Ectodermal cell (in vitro differentiated cells): ENCODE measurements around the gene CFAP99. TPM values are rescaled to one million over a fixed set of nuclear protein-coding genes. Genes with fewer than 3 reads are reported as not detected.

Source experiments
- H3K27ac ChIP-seq: 2 replicates; pipeline ENCODE4 v1.7.0; 2013; ENCODE audit warnings: mild to moderate bottlenecking, low read depth, low read length; ENCODE audit not compliant: insufficient read depth, poor library complexity, severe bottlenecking
- H3K27me3 ChIP-seq: 2 replicates; pipeline ENCODE4 v1.7.0; 2013; ENCODE audit warnings: mild to moderate bottlenecking, low read length; ENCODE audit not compliant: insufficient read depth, control insufficient read depth, poor library complexity, severe bottlenecking
- H3K36me3 ChIP-seq: one replicate; pipeline ENCODE4 v1.7.0; 2013; ENCODE audit warnings: low read length; ENCODE audit not compliant: control insufficient read depth, insufficient read depth
- H3K4me1 ChIP-seq: one replicate; pipeline ENCODE4 v1.7.0; 2013; ENCODE audit warnings: low read length; ENCODE audit not compliant: control insufficient read depth, insufficient read depth
- H3K4me3 ChIP-seq: 2 replicates; pipeline ENCODE4 v1.7.0; 2013; ENCODE audit warnings: low read depth, low read length, control low read depth; ENCODE audit not compliant: insufficient read depth
- H3K9me3 ChIP-seq: 2 replicates; pipeline ENCODE4 v1.7.0; 2013; ENCODE audit warnings: mild to moderate bottlenecking, low read length, moderate library complexity; ENCODE audit not compliant: control insufficient read depth
- WGBS, 2 experiments: methylation state at CpG; one replicate each; pipeline ENCODE4 v1.1.7; 2013; ENCODE audit warnings: missing lambda C conversion rate in 2 of 2; 5-methylcytosine and 5-hydroxymethylcytosine counted together
- polyA plus RNA-seq, 4 experiments: library from polyadenylated mRNA; stranded (reverse); fragments of 50-300 nt; gene quantifications; one replicate each; pipeline ENCODE4 v1.2.3, GENCODE V29; 2013

CFAP99 gene
- polyA plus RNA-seq (2013, experiment 1 of 4) = not detected
- not detected for polyA plus RNA-seq (2013, experiment 2 of 4)
- polyA plus RNA-seq (2013, experiment 3 of 4) = not detected
- polyA plus RNA-seq (2013, experiment 4 of 4) = not detected

DNA sequence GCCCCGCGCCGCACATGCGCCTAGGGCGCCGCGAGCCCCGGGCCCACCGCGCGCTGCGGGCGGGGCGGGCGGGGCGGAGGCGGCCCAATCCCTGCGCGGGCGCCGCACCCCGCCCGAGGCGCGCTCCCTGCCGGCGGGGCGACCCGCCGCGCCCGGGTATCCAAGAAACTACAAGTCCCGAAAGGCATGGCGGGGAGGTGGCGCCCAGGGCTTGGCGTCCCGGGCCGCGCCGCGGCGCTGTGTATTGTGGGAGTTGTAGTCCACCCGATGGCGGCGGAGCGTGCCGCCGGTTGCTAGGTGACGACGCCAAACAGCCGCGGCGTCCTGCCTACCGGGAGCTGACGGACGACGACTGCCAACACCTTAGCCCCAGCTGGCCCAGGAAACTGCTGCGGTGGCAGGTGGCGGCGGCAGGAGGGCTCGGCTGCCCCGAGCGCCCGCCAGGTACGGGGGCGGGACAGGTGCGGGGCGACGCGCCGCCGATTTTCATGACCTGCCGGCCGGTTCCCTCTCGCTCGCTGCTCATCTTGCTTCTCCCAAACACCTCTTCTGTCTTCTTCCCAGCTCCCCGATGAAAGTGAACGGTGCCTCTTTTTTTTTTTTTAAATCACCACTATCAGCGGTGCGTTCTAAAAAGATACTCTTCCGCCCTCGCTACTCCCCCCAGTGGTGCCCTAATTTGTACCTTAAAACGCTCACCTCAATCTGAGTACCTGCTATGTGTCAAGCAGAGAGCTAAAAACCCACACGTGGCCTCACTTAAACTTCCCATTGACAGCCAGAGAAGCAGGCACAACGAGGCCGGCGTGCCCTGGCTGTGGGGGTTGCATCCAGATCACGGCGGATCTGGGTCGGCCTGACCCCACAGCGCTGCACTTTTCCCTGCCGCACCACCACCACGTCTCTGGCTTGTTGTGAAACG is at the start of gene CFAP99:
Gene CFAP99 (plus strand): TSS at position 306 of the 922 bp plus-strand sequence.
- H3K27ac ChIP-seq = no peak within 1 kb of the TSS
- no peaks in the 10 kb centered on the region for H3K4me1 ChIP-seq
- peaks cover 84% of the 10 kb centered on the region for H3K27me3 ChIP-seq
- 2 to 3% methylated on average over 94 of the region's 94 CpGs for WGBS, 2 experiments
- H3K36me3 ChIP-seq = no peaks in the 10 kb centered on the region
- peak within 1 kb of the TSS; percentile 40 for H3K4me3 ChIP-seq
- H3K9me3 ChIP-seq = no peaks in the 10 kb centered on the region

DNA sequence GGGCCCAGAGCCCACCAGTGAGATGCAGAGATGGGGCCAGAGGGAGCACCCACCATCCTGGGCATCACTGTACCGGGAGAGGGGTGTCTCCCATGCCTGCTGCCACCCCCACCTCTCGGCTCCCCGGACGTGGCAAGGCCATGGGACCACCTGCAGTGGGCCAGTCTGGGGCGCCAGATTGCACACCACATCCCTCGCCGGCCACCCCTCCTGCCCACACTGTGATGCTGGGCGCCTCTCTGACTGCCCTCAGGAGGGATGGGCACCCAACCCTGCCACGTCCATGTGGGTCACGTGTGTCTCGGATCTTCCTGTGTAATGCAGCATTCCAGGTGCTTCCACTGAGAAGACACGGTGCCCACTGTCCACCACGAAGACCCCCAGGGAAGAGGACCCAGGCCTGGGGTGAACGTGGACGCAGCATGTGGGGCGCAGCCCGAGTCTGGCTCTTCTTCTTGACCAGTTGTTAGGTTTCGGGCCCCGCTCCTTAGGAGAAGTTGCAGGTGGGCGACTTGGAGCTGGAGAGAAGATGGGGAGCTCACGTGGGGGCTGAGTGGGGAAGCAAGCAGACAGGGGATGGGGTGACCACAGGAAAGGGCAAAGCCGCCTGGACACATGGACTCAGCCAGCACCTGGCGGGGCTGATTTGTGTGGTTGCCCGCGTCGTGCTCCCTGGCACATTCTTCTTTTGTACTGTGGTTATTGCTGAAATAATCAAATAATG is 48.0 kb upstream of the CFAP99 start:
- H3K4me3 ChIP-seq = no peak overlapping the region
- no peaks in the 10 kb centered on the region for H3K4me1 ChIP-seq
- no peak overlapping the region for H3K27ac ChIP-seq
- WGBS, 2 experiments = 94 to 95% methylated on average over 26 of the region's 26 CpGs
- no peaks in the 10 kb centered on the region for H3K27me3 ChIP-seq
- H3K36me3 ChIP-seq = no peaks in the 10 kb centered on the region
- no peaks in the 10 kb centered on the region for H3K9me3 ChIP-seq

DNA sequence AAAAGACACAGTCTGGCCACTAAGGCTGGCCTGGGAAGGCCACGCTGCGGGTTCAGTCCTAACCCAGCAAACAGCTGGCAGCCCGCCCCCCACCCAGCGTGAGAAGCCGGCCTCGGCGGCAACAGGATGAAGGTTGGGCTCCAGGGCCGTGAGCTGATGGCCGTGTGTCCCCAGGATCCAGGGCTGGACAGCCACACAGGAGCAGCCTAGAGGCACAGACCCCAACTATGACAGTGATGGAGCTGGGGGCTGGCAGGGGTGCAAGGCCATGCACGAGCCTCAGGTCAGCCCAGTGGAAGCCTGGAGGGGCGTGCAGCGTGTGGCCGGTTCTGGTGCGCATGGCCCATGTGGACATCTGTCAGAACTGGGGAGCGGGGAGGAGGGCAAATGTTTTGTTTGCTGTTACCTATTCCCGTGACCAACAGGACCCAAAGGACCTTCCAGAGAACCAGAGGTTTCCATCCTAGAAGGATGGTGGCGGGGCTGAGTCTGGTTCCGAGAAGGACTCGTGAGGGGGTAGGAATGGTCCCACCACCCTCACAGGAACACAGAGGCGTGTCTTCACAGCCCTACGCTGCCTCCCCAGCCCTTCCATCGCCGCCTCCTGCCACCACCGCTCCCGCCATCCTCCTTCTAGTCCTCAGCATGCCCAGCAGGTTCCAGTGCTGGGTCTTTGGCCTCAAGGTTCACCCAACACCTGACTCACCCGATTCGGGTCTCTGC is 46.8 kb upstream of the CFAP99 start:
- no peak overlapping the region for H3K27ac ChIP-seq
- WGBS, 2 experiments = 82 to 84% methylated on average over 27 of the region's 27 CpGs

DNA sequence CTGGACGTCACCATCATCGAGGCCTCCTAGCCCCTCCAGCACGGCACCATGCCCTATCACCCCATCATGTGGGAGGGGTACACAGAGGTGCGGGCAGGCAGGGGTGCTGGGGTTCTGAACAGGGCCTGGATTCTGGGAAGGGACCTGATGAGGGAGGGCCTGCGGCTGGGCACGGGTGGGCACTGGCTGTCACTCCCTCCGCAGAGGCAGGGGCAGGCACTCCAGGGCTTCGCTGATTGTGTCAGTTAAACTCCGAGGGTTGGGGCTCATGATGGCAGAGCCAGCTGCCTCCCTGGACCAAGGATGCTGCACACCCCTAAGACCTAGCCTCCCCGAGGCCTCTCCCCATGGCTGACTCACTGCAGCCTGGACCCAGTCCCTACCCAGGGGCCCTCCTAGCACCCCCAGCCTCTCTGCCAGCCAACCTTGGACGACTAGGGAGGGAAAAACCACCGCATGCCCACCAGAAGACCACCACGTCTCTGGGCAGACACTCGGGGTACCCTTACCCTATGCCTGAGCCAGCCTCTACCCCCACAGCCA is 46.2 kb upstream of the CFAP99 start:
- Histone ChIP-seq H3K27me3 (no peaks in the 10 kb centered on the region), H3K27ac (no peak overlapping the region), H3K4me1 (no peaks in the 10 kb centered on the region), H3K9me3 (no peaks in the 10 kb centered on the region), H3K4me3 (no peak overlapping the region), H3K36me3 (no peaks in the 10 kb centered on the region)
- WGBS, 2 experiments = 92 to 95% methylated on average over 14 of the region's 14 CpGs

More for the DNA sequence above, 46.8 kb upstream of the CFAP99 start:
- Histone ChIP-seq H3K36me3 (no peaks in the 10 kb centered on the region), H3K27me3 (no peaks in the 10 kb centered on the region), H3K9me3 (no peaks in the 10 kb centered on the region), H3K4me3 (no peak overlapping the region), H3K4me1 (no peaks in the 10 kb centered on the region)

DNA sequence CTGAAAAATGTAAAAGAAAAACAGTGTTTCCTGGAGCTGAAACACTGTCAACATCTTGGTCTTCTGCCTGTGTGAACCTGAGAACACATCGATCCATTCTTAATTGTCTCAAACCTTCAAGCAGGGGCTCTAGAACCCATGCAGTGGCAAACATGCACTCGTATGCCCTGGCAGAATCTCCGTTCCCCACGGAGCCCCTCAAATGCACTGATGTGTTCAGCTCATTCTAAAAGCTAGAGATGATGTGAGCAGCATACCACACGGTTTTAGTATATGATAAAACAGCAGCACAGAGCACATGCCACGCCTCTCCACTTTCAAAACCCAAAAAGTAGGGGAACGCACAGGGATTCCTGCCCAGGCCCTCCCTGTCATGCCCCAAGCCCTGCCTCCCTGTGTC is 45.2 kb upstream of the CFAP99 start:
- Histone ChIP-seq H3K27ac (no peak overlapping the region), H3K9me3 (no peaks in the 10 kb centered on the region), H3K27me3 (no peaks in the 10 kb centered on the region), H3K4me3 (no peak overlapping the region), H3K4me1 (no peaks in the 10 kb centered on the region), H3K36me3 (no peaks in the 10 kb centered on the region)
- WGBS, 2 experiments = 92% methylated on average over 7 of the region's 7 CpGs

DNA sequence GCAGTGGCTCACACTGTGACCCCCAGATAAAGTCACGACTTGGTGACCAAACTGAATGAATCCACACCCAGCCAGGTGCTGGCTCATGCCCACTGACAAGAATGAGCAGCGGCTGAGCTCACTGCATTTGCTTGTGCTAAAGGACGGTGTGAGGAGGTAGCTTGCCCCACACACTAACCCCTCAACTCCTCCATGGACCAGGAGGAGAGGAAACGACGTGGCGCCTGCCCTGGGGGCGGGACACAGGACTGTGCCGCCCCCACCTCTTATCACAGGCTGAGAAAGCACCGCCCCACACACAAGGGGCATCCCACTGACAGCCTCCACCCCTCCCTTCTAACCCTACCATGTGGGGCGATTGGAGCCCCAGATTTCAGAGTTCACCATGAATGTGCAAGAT is 43.3 kb upstream of the CFAP99 start:
- Histone ChIP-seq H3K4me3 (no peak overlapping the region), H3K4me1 (no peaks in the 10 kb centered on the region), H3K9me3 (no peaks in the 10 kb centered on the region), H3K27me3 (no peaks in the 10 kb centered on the region), H3K27ac (no peak overlapping the region), H3K36me3 (no peaks in the 10 kb centered on the region)
- 78 to 83% methylated on average over 9 to 10 of the region's 10 CpGs for WGBS, 2 experiments

DNA sequence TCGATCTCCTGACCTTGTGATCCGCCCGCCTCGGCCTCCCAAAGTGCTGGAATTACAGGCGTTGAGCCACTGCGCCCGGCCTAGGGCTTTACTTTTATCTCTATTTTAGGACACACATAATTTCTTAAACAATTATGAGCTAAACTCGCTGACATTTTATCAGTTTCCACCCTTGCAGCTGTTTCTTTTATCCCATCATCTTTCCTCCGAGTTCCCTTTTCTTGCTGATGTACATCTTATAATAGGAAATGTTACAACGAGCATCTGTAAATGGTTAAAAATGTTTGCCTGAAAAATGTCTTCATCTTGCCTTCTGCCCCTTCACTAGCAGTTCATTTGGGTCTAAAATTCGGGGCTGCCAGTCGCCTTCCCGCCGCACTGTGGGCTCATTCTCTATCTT is 41.5 kb upstream of the CFAP99 start:
- Histone ChIP-seq H3K4me1 (no peaks in the 10 kb centered on the region), H3K9me3 (no peaks in the 10 kb centered on the region), H3K4me3 (no peak overlapping the region), H3K27me3 (no peaks in the 10 kb centered on the region), H3K27ac (no peak overlapping the region), H3K36me3 (no peaks in the 10 kb centered on the region)
- 91% methylated on average over 14 of the region's 14 CpGs for WGBS, 2 experiments

DNA sequence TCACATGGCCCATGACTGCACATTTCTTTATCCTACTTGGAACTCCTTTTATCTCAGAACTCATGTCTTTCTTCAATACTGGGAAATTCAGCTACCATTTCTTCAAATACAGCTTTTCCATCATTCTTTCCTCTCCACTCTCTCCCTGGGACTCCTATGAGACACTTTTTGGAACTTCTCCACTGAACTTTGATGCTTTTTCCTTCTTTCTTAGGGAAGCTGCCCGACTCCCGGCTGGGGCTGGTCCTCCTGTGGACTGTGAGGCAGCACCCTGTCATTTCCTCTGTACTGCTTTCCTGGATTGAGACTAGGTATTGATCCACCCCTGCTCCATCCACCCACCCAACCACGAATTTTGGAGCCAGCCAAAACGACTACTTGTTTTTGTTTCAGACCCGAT is 40.4 kb upstream of the CFAP99 start:
- Histone ChIP-seq H3K27ac (no peak overlapping the region), H3K9me3 (no peaks in the 10 kb centered on the region)

DNA sequence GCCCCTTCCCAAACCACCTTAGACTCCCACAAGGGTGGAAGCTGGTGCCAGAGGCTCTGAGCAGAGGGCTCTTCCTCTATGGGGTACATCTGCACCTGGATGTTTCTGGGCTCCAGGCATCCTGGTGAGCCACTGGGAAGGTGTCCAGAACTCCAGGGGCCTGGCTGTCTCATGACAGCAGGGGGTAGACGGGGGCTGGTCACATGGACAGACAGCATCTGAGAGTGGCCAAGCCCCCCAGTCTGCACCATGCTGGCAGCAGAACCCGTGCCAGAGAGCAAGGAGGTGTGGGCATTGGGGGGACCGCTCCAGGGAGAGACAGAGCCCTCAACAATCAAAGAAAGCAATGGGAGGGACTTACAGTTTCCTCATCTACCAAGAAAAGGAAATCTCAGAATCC is 39.9 kb upstream of the CFAP99 start:
- no peaks in the 10 kb centered on the region for H3K27me3 ChIP-seq
- H3K9me3 ChIP-seq = no peaks in the 10 kb centered on the region
- no peak overlapping the region for H3K27ac ChIP-seq
- H3K36me3 ChIP-seq = no peaks in the 10 kb centered on the region
- WGBS, 2 experiments = 88% methylated on average over 3 of the region's 3 CpGs
- peaks cover under 1% of the 10 kb centered on the region for H3K4me1 ChIP-seq
- H3K4me3 ChIP-seq = no peak overlapping the region

More for the DNA sequence above, 40.4 kb upstream of the CFAP99 start:
- Histone ChIP-seq H3K36me3 (no peaks in the 10 kb centered on the region), H3K4me1 (no peaks in the 10 kb centered on the region), H3K27me3 (no peaks in the 10 kb centered on the region), H3K4me3 (no peak overlapping the region)
- 87 to 91% methylated on average over 5 of the region's 5 CpGs for WGBS, 2 experiments
